H1 (cell line): ENCODE measurements around the gene KRTAP8-1. TPM values are rescaled to one million over a fixed set of nuclear protein-coding genes. Genes with fewer than 3 reads are reported as not detected.

ENCODE experiments used
- CHD1 ChIP-seq: IDR thresholded peaks from 2 replicates; pipeline ENCODE4 v1.6.1; 2012; ENCODE audit warnings: low read depth, low read length, improper control_type of control experiment
- JUN ChIP-seq: IDR thresholded peaks from 2 replicates; pipeline ENCODE4 v1.6.1; 2011; ENCODE audit warnings: low read depth, mild to moderate bottlenecking, improper control_type of control experiment, low read length
- TEAD4 ChIP-seq: IDR thresholded peaks from 2 replicates; pipeline ENCODE4 v1.6.1; 2012; ENCODE audit warnings: low read depth, low read length, inconsistent platforms, mixed read lengths
- polyA plus RNA-seq, 7 experiments: library from polyadenylated mRNA; depleted of rRNA in 3 of 7; stranded (reverse) in 5 of 7; unstranded in 2 of 7; fragments of >200 nt in 5 of 7; fragments of 200-250 nt in 2 of 7; gene quantifications; 1 replicate in 5 of 7; 2 replicates in 1 of 7; 4 replicates in 1 of 7; pipeline versions ENCODE4 v1.2.1 to v1.2.3, GENCODE V29; 2011 to 2013; ENCODE audit warnings: missing spikeins in 2 of 7, mixed read lengths in 2 of 7
- total RNA-seq: library from RNA; stranded (reverse); fragmentation: NEBNext Ultra II Directional; extraction: Animal tissue kit (Norgen Biotek cat#: 25700); gene quantifications from 2 replicates; pipeline ENCODE4 v1.2.1, GENCODE V29; 2021
- TF ChIP-seq, protein P1 (sequence below), 3 experiments: IDR thresholded peaks; 1 replicate in 2 of 3; 2 replicates in 1 of 3; pipeline versions ENCODE4 v1.5.1 to v1.6.1; 2011; ENCODE audit warnings: low read length in 3 of 3, mild to moderate bottlenecking in 3 of 3, inconsistent platforms in 2 of 3, low read depth in 1 of 3, moderate library complexity in 1 of 3; ENCODE audit not compliant: insufficient read depth in 1 of 3; ENCODE audit errors: control extremely low read depth in 1 of 3

Gene KRTAP8-1
- total and polyA plus RNA-seq, 2 of the 8 experiments (the other 6 are each of a cell fraction or from before 2014, with no cell fraction given), result not detected

DNA sequence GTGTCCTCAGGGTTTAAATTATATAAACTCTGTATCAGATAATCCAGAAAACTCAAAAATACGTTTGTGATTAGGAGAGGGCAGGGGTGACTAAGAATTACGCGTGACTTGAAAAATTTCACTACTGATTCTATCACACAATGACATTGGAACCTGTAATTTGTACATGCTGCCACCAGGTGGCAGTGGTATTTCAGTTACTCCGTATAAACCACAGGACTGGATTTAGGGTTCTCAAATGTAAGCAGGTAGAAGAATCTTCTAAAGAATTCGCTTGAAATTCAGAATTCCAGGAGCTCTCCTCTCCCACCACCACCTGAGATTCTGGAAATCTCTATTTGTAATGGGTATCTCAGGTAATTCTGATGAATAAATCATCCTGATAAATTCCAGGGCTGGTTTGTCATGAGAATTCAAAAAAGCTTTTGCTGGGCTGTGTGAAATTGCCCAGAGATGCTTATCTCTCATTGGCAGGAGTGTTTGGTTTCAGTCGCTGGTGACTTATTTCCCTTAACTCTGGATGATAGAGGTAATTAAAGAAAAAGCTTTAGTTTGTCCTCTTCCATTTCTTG, 18.2 kb upstream of the KRTAP8-1 start (continued):
- no peak for TF ChIP-seq JUN
- no peak for TF ChIP-seq CHD1
- TF ChIP-seq TEAD4, result 0 out of 2 replicates have a peak, but pooled peaks have one; percentile 43
- TF ChIP-seq, protein P1, sequence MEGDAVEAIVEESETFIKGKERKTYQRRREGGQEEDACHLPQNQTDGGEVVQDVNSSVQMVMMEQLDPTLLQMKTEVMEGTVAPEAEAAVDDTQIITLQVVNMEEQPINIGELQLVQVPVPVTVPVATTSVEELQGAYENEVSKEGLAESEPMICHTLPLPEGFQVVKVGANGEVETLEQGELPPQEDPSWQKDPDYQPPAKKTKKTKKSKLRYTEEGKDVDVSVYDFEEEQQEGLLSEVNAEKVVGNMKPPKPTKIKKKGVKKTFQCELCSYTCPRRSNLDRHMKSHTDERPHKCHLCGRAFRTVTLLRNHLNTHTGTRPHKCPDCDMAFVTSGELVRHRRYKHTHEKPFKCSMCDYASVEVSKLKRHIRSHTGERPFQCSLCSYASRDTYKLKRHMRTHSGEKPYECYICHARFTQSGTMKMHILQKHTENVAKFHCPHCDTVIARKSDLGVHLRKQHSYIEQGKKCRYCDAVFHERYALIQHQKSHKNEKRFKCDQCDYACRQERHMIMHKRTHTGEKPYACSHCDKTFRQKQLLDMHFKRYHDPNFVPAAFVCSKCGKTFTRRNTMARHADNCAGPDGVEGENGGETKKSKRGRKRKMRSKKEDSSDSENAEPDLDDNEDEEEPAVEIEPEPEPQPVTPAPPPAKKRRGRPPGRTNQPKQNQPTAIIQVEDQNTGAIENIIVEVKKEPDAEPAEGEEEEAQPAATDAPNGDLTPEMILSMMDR (IDR thresholded peaks at IDR 0.05; ENCODE audit: control extremely low read depth in 1 of 3, insufficient read depth in 1 of 3, low read depth in 1 of 3, low read length in 3 of 3), result peak in 2 of 3 experiments; percentile 45 to 75; a peak in 2 of 4 replicates
